CD1c-positive myeloid dendritic cell (primary cell): ENCODE data around the gene TRAF3IP1.
"Not testable (repeated sequence)": the region's sequence is repeated elsewhere in the genome, so short reads cannot be mapped to it uniquely, and the experiment has no call there.

Experiments
- DNase-seq: peaks from one replicate; pipeline ENCODE4 v3.0.0-alpha.2; 2016; ENCODE audit errors: extremely low spot score

TRAF3IP1 gene

DNA sequence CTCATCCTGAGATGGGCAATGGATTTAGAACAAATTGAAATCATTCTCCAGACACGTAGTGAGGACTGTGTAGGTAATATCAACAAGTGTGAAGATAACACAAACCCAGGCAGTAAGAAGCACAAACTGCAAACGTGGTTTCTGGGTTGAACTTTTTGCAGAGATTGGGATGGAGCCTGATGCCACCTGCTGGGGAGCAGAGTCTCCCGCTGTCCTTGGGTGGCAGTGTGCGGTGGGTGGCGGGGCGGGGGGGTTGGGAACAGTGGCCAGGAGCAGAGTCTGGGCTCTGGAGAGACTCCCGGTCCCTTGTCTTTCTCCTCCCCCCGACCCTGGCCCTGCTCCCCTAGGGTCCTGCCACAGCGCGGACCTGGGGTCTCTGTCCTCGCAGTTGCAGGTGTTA lies 19.5 kb downstream of the TRAF3IP1 start:
- DNase-seq = no peak

DNA sequence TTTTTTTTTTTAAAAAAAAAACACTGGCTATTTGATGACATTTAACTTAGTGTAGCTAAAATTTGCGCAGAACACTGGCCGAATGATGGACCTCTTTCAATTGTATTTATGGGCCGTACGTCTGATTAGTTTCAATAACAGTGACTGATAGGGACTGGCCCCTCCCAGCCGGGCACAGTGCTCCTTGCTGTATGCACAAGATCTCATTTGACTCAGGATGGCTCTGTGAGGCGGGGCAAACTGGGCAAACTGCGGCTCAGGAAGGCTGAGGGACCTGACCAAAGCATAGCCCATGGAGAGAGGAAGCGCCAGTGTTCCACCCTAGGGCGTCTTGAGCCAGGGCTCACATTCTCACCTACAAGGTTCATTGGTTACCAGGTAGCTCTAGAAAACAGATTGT lies 21.2 kb downstream of the TRAF3IP1 start:
- no peak for DNase-seq

DNA sequence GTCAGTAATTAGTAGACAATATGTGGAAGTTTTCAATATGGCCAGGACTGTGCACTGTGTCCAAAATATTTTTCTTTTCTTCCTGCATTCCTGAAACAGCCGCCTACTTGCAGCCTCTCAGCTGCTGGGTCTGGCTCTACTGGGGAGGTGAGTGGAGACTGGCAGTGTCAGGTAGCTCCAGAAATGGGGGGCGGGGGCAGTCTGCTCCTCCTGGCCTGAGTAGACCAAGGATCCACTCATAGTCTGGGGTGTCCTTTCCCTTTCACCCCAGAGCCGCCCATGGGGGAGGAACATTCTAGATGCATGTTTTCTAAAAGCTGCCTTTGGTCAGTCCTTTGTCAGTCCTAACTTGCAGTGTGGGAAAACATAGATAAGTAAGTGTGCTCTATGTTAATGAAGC lies 23.7 kb downstream of the TRAF3IP1 start:
- no peak for DNase-seq

DNA sequence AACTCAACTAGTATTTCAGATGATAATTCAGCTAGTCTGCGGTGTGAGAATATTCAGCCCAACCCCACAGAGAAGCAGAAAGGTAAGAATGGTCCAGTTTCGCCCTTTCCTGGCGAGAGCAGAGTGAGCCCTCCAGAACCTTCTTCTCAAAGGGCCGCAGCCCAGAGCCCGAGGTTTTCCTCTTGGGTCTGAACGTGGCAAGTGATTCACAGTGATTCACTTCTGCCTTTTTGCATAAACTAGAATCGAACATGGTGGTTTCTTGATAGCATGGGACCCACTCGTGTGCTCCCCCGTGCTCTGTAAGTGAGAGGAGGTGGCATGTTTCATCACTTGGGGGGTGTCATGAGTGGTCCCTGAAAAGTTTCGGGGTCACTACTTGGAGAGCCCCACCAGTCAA lies 24.2 kb downstream of the TRAF3IP1 start:
- no peak for DNase-seq

DNA sequence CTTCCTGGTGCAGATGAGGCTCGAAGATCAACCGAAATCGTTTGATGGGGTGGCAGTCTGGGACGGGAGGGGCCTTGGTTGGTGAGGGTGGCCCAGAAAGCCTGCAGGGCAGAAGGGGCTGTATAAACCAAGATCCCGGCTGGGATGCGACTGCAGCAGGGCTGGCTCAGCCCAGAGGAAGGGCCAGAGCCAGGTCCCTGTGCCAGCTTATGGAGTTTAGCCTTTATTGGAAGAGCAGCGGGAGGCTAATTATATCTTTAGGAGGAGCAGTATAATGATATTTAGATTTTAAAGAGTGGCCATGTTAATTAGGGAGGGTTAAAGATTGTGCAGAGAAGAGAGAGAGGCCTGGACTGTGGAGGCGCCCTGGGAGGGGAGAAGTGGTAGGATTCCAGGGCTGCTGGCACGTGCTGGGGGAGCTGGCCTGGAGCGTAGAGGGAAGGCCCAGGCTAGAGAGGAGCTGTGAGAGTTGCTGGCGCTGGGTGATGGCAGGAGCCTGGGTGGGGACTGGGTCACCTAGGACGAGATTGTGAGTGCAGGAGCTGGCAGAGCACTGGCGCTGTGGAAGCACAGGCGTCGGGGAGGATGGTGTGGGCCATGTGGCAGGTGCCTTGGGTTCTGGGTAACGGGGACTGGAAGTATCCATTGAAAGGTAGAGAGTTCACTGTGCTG lies 25.1 kb downstream of the TRAF3IP1 start:
- no peak for DNase-seq

DNA sequence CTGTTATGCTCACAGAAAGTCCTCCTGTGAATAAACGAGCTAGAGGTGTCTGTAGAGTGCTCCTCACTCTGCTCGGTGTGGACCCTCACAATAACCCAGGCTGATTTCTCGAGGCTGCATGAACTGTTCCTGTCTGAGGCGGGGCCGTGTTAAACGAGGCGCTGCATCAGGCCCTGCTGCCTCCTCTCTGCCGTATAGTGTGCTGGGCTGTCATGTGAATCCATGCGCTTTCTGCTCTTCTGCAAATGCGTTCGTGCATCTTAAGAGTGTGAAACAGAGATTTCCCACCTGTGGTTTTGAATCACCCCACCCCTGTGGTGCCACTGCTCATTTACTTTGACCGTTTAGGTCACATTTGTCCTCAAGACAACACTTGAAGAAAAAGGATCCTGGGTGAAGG lies 26.2 kb downstream of the TRAF3IP1 start:
- DNase-seq = no peak

DNA sequence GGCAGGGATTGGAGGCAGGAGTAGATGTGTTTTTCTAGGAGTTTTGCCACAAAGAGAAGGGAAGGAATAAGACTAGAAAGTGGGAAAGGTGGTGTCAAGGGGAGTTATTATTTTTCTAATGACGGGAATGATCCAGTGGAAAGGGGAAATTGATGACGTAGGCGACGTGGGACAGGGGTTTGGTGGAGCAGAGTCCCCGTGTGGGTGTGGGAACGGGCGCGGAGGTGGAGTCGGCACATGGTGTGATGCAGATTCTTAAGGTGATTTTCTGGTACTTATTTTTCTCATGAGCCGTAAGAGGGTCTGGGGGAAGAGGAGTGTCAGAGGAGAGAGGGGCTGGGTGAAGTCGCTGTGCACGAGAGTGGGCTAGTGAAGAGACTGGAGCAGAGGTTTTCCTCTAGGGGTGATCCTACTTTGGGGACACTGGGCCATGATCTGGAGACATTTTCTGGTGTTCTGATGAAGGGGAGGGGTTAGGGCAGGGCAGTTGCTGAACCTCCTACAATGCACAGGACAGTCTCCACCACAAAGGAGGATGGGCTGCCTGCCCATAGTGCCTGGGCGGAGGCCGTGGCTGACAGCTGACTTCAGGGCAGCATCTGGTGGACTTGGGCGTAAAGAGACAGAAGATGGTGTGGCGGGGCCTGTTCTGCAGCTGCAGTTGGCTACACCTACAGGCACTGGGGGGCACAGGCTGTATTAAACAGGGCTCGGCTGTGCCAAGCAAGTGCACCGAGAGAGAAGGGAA lies 30.0 kb downstream of the TRAF3IP1 start:
- DNase-seq = no peak

DNA sequence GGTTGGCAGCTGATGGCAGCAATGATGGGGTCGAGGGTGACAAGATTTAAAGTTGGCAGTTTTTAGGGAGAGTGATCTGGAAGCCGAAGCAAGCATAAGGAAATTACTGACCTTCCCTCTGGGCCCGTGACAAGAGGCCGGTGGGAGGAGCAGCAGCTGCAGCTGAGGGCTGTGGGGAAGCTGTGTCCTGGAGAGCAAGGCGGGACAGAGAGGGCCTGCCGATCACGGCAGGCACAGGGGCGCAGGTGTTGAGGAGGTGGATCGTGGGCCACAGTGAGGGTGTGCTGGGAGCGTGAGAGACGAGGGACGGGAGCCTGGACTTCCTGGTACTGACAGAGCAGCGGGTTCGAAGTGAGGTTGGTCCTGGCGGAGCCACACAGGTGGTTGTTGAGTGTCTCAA lies 31.0 kb downstream of the TRAF3IP1 start:
- DNase-seq = no peak

DNA sequence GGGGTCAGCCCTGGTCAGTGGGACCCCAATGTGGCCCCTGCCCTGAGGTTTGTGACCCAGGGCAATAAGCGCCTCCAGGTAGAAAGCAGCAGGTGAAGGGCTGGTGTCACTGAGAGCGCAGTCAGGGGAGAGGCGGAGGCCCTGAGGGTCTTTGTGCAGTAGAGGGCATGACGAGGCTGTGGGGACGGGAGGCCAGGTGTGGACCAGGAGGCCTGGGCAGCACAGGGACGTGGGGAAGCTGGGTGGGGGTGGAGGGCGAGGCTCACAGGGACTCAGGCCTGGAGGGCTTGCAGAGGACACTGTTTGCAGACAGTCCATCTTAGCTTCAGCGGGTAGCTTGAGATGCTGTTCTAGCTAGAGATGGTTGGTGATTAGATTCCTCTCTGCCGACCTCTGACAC lies 32.0 kb downstream of the TRAF3IP1 start:
- DNase-seq = no peak

DNA sequence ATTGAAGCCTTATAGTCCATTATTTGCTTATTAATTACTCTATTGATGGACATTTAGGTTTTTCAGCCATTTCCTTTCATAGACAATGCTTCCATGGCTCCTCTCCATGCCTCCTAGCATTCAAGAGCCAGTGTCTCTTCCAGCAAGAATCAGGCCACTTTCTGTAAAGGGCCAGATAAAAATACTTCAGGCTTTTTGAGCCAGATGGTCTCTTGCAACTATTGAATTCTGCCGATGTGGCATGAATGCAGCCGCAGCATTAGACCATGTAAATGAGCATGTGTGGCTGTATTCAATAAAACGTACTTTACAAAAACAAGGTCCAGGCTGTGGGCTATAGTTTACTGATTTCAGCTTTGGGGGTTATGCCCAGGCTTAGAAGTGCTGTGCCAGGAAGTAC lies 38.5 kb downstream of the TRAF3IP1 start:
- no peak for DNase-seq

DNA sequence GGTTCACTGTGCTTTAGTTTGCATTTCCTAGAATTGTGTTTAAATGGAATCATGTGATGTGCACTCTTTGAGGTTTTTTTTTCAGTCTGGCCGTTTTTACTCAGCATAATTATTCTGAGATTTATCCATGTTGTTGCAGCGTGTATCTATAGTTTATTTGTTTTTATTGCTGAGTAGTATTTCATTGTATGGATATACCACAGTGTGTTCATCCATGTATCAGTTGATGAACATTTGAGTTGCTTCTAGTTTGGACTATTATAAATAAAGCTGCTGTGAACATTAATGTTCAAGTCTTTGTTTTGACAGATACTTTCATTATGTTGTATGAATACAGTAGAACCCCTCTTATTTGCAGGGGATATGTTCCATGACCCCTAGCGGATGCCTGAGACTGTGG lies 39.1 kb downstream of the TRAF3IP1 start:
- no peak for DNase-seq

DNA sequence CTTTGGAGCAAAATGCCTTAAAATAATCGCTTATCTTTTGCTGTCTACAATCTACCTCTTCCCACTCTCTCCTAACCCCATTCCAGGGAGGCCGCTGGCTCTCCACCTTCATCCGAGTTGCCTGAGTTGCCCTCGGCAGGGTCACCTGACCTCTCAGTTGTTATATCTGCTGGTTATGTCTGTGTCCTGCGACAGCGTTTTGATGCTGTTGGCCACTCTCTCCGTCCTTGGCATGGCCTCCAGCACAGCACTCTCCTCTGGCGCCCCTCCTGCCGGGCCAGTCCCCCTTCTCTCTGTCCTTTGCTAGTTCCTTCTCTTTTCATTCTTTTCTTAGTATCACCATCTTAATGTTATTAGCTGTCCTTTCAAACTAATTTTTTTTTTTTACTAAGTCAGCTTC lies 41.6 kb downstream of the TRAF3IP1 start:
- no peak for DNase-seq

DNA sequence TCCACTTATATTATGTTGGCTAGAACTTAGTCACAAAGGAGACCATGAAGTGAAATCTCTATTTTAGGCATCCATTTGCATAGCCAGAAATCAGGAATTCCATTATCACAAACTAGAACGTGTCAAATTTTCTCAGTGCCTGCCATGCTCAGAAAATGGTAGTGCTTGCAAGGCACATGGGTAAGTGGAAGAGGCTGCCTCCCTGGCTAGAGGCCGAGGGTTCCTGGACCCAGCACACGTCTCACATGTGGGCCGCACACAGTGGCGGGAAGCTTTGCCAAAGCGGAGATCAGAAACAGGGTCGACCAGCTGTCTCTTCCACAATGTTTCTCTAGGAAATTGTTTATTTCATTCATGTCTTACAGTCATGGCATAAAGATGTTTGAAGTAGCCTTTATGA lies 42.3 kb downstream of the TRAF3IP1 start:
- DNase-seq = no peak

DNA sequence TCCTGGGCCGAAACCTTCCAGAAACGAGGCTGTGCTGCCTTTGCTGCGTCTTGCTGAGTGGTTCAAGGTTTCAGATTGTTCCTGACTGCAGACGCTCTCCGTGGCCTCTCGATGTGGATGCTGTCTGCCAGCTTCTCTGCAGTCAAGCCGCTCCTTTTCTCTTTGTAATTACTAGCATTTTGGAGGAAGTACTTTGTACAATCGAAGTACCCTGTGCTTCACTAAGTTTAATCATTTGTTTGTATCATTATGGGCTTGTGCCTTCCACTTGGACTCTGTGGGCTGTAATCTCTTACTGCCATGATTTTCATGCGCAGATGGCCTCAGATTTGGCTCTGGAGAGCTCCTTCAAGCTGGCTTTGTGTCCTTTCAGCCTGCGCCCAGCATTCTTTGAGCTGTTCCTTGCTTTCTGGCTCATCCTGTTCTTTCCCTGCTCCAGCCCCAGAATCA lies 49.3 kb downstream of the TRAF3IP1 start:
- DNase-seq = no peak

DNA sequence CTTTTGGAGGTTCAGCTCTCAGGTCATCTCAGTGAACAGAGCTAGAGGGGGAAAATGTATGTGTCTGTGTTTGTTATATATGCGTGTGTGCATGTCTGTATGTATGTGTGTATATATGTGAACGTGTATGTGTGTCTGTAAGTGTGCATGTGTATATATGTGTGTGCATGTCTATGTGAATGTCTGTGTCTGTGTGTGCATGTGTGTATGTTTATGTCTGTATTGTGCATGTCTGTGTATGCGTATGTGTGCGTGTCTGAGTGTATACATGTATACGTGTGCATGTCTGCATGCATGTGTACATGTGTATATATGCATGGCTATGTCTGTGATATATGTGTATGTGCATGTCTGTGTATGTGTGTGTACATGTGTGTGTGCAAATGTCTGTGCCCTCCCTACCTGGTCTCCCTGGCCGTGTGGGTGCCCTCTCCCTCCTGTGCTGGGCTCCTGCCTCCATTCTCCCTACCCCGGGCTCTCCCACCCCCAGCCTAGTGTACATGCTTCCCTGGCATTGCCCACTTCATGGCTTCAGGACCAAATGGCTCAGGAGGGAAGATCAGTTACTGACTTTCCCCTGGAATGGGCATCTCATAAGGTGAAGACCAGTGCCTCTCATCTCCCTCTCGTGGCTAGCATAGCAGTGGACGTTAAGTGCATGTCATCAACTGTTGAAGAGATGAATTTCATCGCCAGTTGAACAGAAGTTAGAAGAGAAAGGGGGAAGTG lies 49.9 kb downstream of the TRAF3IP1 start:
- no peak for DNase-seq

DNA sequence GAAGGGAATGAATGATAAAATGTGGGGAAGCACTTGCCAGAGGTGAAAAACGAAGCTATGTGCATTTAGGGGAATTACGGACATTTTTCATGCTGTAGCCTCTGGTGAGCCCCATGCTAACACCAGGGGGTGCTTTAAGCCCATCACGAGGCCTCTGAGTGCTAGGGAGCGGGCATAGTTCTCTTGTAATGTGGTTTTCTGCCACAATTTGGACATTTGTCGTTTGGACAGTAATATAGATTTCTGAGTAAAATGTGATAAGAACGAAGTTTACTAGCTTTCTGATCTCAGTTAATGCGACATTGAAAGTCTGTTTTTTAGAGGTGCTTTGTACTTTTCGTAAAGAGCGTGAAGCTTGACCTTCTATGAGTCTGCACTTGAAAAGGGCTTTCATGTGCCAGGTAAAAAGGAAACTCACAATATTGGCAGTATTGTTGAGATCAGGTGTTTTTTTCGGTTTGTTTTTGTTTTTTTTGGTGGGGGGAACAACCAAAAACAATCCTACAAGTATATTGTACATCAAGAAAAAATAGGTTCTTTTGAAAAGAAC lies 50.6 kb downstream of the TRAF3IP1 start:
- DNase-seq = peak; percentile 76

DNA sequence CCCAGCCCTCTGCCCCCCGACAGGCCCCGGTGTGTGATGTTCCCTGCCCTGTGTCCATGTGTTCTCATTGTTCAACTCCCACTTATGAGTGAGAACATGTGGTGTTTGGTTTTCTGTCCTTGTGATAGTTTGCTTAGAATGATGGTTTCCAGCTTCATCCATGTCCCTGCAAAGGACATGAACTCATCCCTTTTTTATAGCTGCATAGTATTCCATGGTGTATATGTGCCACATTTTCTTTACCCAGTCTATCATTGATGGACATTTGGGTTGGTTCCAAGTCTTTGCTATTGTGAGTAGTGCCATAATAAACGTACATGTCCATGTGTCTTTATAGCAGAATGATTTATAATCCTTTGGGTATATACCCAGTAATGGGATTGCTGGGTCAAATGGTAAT lies 52.0 kb downstream of the TRAF3IP1 start:
- DNase-seq = not testable (repeated sequence)

DNA sequence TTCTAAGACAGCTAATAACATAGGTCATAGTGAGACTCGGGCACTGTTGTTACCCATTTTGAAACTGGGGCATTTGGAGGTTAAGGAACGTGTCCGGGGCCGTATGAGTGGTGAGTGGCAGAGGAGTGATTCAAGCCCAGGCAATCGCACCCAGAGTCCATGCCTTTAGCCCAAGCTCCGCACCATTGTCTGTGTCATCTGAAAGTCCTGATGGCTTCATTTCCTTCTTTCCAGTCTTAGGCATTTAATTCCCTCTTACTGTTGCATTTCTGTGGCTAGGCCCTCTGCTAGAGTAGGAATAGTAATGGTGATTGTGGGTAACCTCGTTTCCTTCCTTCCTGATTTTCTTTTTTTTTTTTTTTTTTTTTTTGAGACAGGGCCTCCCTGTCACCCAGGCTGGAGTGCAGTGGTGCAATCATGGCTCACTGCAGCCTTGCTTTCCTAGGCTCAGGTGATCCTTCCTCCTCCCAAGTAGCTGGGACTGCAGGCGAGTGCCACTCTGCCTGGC lies 56.6 kb downstream of the TRAF3IP1 start:
- DNase-seq = peak; percentile 59

DNA sequence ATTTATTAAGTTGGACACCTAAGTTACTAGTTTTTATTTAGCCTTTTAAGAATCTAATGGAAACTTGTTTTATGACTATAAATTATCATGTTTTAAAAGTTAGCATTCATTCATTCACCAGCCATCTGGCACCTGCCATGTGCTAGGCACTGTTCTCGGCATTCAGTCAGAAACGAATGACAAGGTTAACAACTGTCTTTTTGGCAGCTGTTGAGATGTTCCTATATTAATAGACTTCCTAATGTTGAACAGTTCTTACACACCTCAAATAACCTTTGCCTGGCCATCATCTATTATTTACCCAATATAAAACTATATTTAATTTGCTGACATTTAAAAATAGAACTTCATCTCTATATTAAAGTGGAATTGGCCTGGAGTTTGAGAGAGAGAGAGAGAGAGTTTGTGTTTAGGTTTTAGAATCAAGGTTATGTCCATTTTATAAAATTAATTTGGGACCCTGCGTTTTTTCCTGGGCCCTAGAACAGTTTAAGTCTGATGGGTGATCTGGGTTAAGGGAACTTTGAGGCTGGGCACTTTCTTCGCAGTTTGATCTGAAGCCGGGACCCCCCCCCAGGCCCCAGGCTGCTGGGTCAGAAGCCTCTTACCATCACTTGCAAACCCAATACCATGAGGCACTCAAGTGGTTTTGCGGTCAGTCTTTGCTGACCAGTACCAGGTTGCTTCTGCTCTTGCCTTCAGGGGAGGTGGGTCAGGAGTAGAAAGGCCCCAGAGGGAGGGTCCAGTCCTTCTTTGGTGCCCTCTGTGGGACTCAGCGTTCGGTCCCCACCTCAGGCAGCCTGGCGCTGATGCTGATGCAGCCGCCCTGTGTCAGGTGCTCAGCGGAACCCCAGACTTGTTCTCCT lies 58.1 kb downstream of the TRAF3IP1 start:
- no peak for DNase-seq

DNA sequence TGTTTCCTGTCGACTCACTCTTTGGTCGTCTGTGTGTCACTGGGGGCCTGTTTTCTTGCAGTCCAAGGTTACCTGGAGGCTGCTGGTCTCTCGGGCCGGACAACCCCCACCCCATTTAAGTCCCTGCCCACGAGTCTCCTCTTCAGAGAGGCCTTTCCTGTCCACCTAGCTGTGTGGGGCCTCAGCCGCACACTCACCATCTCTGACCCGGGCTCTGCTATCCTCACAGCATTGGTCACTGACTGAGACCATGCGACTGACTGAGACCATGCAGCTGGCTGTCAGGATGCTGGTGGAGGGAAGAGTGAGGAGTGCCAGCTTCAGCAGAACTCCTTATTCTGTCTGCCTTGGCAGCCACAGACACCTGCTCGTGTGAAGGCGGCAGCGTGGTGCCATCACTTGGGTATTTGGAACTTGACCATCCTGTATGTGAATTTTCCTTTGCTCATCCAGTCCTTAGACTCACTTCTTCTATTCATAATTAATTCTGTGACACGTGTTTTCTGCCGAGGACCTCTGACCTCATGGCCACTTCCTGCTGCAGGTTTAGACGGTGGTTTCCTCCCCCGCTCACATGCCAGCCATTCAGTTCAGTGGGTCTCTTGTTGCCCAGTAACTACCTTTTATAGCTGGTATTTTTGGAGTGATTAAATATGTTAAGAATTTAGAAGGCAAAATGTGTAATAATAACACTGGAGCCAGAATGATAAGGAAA lies 58.9 kb downstream of the TRAF3IP1 start:
- DNase-seq = peak; percentile 57

DNA sequence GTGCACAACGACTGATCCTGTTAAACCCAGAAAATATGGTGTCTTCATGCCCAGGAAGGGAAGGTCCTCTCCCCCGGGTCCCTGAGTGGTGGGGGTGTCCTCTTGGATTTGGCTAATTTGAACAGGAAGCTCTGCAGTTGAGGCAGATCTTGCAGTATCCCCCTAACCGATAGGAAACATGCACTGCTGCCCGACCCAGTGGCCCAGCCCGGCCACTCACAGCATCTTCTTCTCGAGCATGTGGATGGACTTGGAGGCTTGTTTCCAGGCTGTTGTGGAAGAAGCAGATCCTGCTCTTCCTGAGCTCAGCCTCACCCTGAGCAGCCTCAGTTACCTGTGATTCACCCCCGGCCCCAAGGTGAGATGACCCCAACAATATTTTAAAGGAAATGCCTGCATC lies 60.0 kb downstream of the TRAF3IP1 start:
- DNase-seq = no peak
